AG04450 (cell line): Measurements from ENCODE around the gene STK32A. TPM values are rescaled to one million over a fixed set of nuclear protein-coding genes. Genes with fewer than 3 reads are reported as not detected.

Source experiments
- CTCF ChIA-PET: fragments of 300-600, 350-600 bp; formaldehyde crosslinking; extraction: SDS; loops from one replicate; lab custom pipeline; 2022; ENCODE audit warnings: antibody characterized with exemption, inconsistent platforms; lab: Charles Lee
- POLR2A ChIA-PET: fragments of 350-600 bp; formaldehyde crosslinking; extraction: SDS; loops from one replicate; lab custom pipeline; 2021; ENCODE audit warnings: antibody characterized with exemption, inconsistent platforms; lab: Yijun Ruan, JAX
- DNase-seq: peaks from one replicate; pipeline ENCODE4 v3.0.0-alpha.2; 2011; ENCODE audit warnings: low read depth, low spot score
- H3K27ac ChIP-seq: one replicate; pipeline ENCODE4 v1.5.1; 2012; ENCODE audit warnings: low read depth, low read length, control low read depth
- H3K27me3 ChIP-seq: one replicate; pipeline ENCODE4 v1.6.0; 2012; ENCODE audit warnings: low read length; ENCODE audit not compliant: control insufficient read depth, insufficient read depth
- H3K4me3 ChIP-seq: 2 replicates; pipeline ENCODE4 v1.5.1; 2011; ENCODE audit warnings: mild to moderate bottlenecking, low read depth, low read length, control low read depth
- H3K9me3 ChIP-seq: 2 replicates; pipeline ENCODE4 v1.5.1; 2012; ENCODE audit warnings: low read length; ENCODE audit not compliant: control insufficient read depth, insufficient read depth
- CTCF ChIP-seq: IDR thresholded peaks from 2 replicates; pipeline ENCODE4 v1.5.1; 2011; ENCODE audit warnings: low read depth, low read length, control low read depth, inconsistent platforms
- polyA plus RNA-seq: library from polyadenylated mRNA; depleted of rRNA; stranded (reverse); fragments of >200 nt; gene quantifications from 2 replicates; pipeline ENCODE4 v1.2.3, GENCODE V29; 2011

STK32A gene
- polyA plus RNA-seq, 1 experiment: 0.20 TPM

- no peak for TF ChIP-seq CTCF
- Histone ChIP-seq H3K4me3 (no peak overlapping the region), H3K9me3 (no peaks in the 10 kb centered on the region), H3K27me3 (no peaks in the 10 kb centered on the region), H3K27ac (no peak overlapping the region)
- POLR2A ChIA-PET: no interaction called here
- CTCF ChIA-PET: interaction anchor here (0.8 to 7.1 kb wide), 6 partner anchors 9 to 189 kb away, joined by 3 to 81 read pairs (median 6); no protein-coding TSS in a partner anchor
- DNase-seq: no peak
Observed at GRCh38 chr5:147388184-147389108, 153.6 kb downstream of the STK32A start.

- ChIA-PET POLR2A (no interaction called here), CTCF (interaction anchor here (0.9 to 7.1 kb wide), 9 partner anchors 13 to 237 kb away, joined by 3 to 81 read pairs (median 6); no protein-coding TSS in a partner anchor)
- DNase-seq: no peak
- TF ChIP-seq CTCF: no peak
- Histone ChIP-seq H3K27me3 (no peaks in the 10 kb centered on the region), H3K9me3 (no peaks in the 10 kb centered on the region), H3K27ac (no peak overlapping the region), H3K4me3 (no peak overlapping the region)
Observed at GRCh38 chr5:147390654-147391225, 155.9 kb downstream of the STK32A start.

GRCh38 chr5:147391781-147392180 lies 157.0 kb downstream of the STK32A start:
- peak; percentile 70 for TF ChIP-seq CTCF
- ChIA-PET POLR2A (interaction anchor here (0.6 kb wide), 1 partner anchor 149 kb away, joined by 6 read pairs; no protein-coding TSS in a partner anchor), CTCF (interaction anchor here (0.6 to 7.1 kb wide), 30 partner anchors 8 to 912 kb away, joined by 3 to 81 read pairs (median 4); no protein-coding TSS in a partner anchor)
- Histone ChIP-seq H3K27ac (no peak overlapping the region), H3K27me3 (no peaks in the 10 kb centered on the region), H3K4me3 (no peak overlapping the region), H3K9me3 (no peaks in the 10 kb centered on the region)
- DNase-seq: peak; percentile 27

- no peak overlapping the region for H3K4me3 ChIP-seq
- DNase-seq: no peak
- POLR2A ChIA-PET: no interaction called here
- 0 out of 2 replicates have a peak, but pooled peaks have one; percentile 22 for TF ChIP-seq CTCF
- no peak overlapping the region for H3K27ac ChIP-seq
- H3K9me3 ChIP-seq: no peaks in the 10 kb centered on the region
- H3K27me3 ChIP-seq: no peaks in the 10 kb centered on the region
- CTCF ChIA-PET: interaction anchor here (0.7 to 7.1 kb wide), 4 partner anchors 110 to 184 kb away, joined by 3 to 81 read pairs (median 18); no protein-coding TSS in a partner anchor
Observed at GRCh38 chr5:147393874-147394672, 159.2 kb downstream of the STK32A start.
